Common myeloid progenitor, CD34-positive (primary cell): ENCODE measurements around the gene LSP1.
A peak's percentile ranks its signal among the peaks of the same experiment; 100 is the strongest.

Experiments
- CTCF ChIA-PET: fragments of 350-600 bp; sonication (Branson Sonifier 250); formaldehyde crosslinking; loops from one replicate; lab custom pipeline; 2021; ENCODE audit warnings: antibody characterized with exemption; lab: Charles Lee
- POLR2A ChIA-PET: fragments of 350-600 bp; sonication (Branson Sonifier 250); formaldehyde crosslinking; loops from one replicate; lab custom pipeline; 2021; ENCODE audit warnings: antibody characterized with exemption; lab: Charles Lee
- DNase-seq, 3 donors: peaks; one replicate each; pipeline versions ENCODE4 v3.0.0 to v3.0.0-alpha.2; 2013
- H3K27ac ChIP-seq, 2 experiments: 1 replicate in 1 of 2; 2 replicates in 1 of 2; pipeline ENCODE4 v1.7.0; 2013; ENCODE audit warnings: inconsistent platforms in 2 of 2, low read length in 2 of 2, mild to moderate bottlenecking in 2 of 2, low read depth in 1 of 2, moderate library complexity in 1 of 2; ENCODE audit not compliant: severe bottlenecking in 2 of 2, insufficient read depth in 1 of 2, poor library complexity in 1 of 2
- H3K27me3 ChIP-seq, 5 experiments: replicated peaks in 2 of 5; 1 replicate in 3 of 5; 2 replicates in 2 of 5; pipeline versions ENCODE4 v1.6.1 to v1.7.0; 2013; ENCODE audit warnings: low read length in 4 of 5, mild to moderate bottlenecking in 2 of 5, moderate library complexity in 2 of 5, inconsistent platforms in 1 of 5; ENCODE audit not compliant: insufficient read depth in 5 of 5, control insufficient read depth in 4 of 5
- H3K36me3 ChIP-seq, 4 experiments: 1 replicate in 2 of 4; 2 replicates in 2 of 4; pipeline versions ENCODE4 v1.6.1 to v1.7.0; 2013; ENCODE audit warnings: low read length in 3 of 4, control low read depth in 1 of 4, mild to moderate bottlenecking in 1 of 4; ENCODE audit not compliant: control insufficient read depth in 4 of 4, insufficient read depth in 4 of 4
- H3K4me1 ChIP-seq, 4 experiments: 1 replicate in 3 of 4; 2 replicates in 1 of 4; pipeline versions ENCODE4 v1.6.1 to v1.7.1; 2013; ENCODE audit warnings: low read length in 3 of 4, mild to moderate bottlenecking in 3 of 4, control low read depth in 1 of 4, inconsistent platforms in 1 of 4, moderate library complexity in 1 of 4; ENCODE audit not compliant: control insufficient read depth in 4 of 4, insufficient read depth in 4 of 4; ENCODE audit errors: control extremely low read depth in 1 of 4
- H3K4me3 ChIP-seq, 7 experiments: 1 replicate in 4 of 7; 2 replicates in 3 of 7; pipeline versions ENCODE4 v1.5.1 to v1.7.0; 2013; ENCODE audit warnings: mild to moderate bottlenecking in 7 of 7, low read length in 6 of 7, moderate library complexity in 6 of 7, inconsistent platforms in 2 of 7, low read depth in 2 of 7, control low read depth in 1 of 7; ENCODE audit not compliant: insufficient read depth in 4 of 7, control insufficient read depth in 1 of 7; ENCODE audit errors: extremely low read depth in 1 of 7
- H3K9me3 ChIP-seq, 5 experiments: 1 replicate in 4 of 5; 2 replicates in 1 of 5; pipeline versions ENCODE4 v1.6.1 to v1.7.1; 2013; ENCODE audit warnings: low read length in 4 of 5, mild to moderate bottlenecking in 2 of 5, inconsistent platforms in 1 of 5, low read depth in 1 of 5, moderate library complexity in 1 of 5; ENCODE audit not compliant: control insufficient read depth in 4 of 5, insufficient read depth in 2 of 5; ENCODE audit errors: control extremely low read depth in 1 of 5
- WGBS: methylation state at CpG from one replicate; pipeline ENCODE4 v1.1.5; 2013; ENCODE audit not compliant: insufficient coverage; 5-methylcytosine and 5-hydroxymethylcytosine counted together

The LSP1 gene

DNA sequence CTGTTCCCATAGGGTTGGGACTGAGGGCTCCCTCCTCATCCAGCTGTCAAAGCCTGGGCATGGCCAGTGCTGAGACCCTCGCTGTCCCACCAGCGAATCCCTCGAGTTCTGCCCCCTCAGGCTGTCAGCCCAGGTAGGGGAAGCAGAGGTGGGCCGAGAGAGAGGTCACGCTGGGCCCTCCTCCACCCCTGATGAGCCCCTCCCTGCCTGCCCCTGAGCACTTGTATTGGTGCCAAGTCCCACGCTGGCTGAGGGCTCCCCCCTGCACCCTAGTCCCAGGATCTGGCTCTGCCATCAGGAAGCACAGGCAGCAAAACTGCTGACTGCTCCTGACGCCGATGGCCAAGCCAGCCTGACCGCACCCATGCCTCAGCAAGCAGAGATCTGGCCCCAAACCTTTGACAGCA, 35.5 kb downstream of the LSP1 start:
- Histone ChIP-seq H3K4me1 (peaks cover 0 to 62% (median 58%) of the 10 kb centered on the region in 4 experiments), H3K27me3 (no peaks in the 10 kb centered on the region), H3K4me3 (peak overlapping the region in 5 of 7 experiments; percentile 4 to 87 (median 71)), H3K27ac (peak overlapping the region; percentile 7 to 79), H3K36me3 (peaks cover 11 to 36% (median 24%) of the 10 kb centered on the region in 4 experiments), H3K9me3 (peaks cover 0 to 2% (median 0%) of the 10 kb centered on the region in 5 experiments)
- 25% methylated on average over 9 of the region's 9 CpGs for WGBS
- CTCF ChIA-PET, result interaction anchor here (0.8 to 5.5 kb wide), 10 partner anchors 9 to 195 kb away, joined by 3 to 53 read pairs (median 5); partner anchors contain the start of genes MRPL23 and TNNT3
- POLR2A ChIA-PET, result interaction anchor here (1.0 to 1.6 kb wide), 3 partner anchors 9 to 60 kb away, joined by 3 to 7 read pairs (median 3); partner anchors contain the start of gene MRPL23
- DNase-seq, result peak in 2 of 3 donors; percentile 32 to 49

DNA sequence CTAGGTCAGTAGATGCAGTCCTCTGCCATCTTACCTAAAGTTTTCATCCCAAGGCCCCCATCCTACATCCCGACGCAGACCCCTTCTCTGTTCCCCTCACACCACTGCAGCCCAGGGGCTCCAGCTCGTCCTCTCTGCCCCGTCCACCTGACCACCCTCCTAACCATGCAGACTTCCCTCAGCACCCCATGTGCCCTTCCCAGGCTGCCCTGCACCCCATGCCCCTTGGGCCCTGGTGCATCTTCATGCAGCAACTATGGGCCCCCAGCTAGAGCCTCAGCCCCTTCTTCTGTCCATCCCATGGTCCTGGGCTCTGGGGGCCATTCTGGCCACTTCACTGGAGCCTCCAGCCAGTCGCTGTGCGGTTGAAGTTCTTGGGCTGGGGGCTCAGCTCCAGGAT, 35.9 kb downstream of the LSP1 start:
- no peaks in the 10 kb centered on the region for H3K27me3 ChIP-seq
- peak overlapping the region; percentile 7 to 79 for H3K27ac ChIP-seq
- POLR2A ChIA-PET, result interaction anchor here (1.0 to 1.6 kb wide), 3 partner anchors 8 to 60 kb away, joined by 3 to 7 read pairs (median 3); partner anchors contain the start of gene MRPL23
- H3K9me3 ChIP-seq, result peaks cover 0 to 2% (median 0%) of the 10 kb centered on the region in 5 experiments
- peaks cover 0 to 66% (median 55%) of the 10 kb centered on the region in 4 experiments for H3K4me1 ChIP-seq
- peaks cover 11 to 32% (median 19%) of the 10 kb centered on the region in 4 experiments for H3K36me3 ChIP-seq
- DNase-seq, result no peak
- 16% methylated on average over 6 of the region's 6 CpGs for WGBS
- peak overlapping the region in 5 of 7 experiments; percentile 33 to 87 (median 71) for H3K4me3 ChIP-seq
- CTCF ChIA-PET, result interaction anchor here (0.6 to 5.5 kb wide), 11 partner anchors 9 to 195 kb away, joined by 3 to 53 read pairs (median 4); partner anchors contain the start of genes MRPL23 and TNNT3

DNA sequence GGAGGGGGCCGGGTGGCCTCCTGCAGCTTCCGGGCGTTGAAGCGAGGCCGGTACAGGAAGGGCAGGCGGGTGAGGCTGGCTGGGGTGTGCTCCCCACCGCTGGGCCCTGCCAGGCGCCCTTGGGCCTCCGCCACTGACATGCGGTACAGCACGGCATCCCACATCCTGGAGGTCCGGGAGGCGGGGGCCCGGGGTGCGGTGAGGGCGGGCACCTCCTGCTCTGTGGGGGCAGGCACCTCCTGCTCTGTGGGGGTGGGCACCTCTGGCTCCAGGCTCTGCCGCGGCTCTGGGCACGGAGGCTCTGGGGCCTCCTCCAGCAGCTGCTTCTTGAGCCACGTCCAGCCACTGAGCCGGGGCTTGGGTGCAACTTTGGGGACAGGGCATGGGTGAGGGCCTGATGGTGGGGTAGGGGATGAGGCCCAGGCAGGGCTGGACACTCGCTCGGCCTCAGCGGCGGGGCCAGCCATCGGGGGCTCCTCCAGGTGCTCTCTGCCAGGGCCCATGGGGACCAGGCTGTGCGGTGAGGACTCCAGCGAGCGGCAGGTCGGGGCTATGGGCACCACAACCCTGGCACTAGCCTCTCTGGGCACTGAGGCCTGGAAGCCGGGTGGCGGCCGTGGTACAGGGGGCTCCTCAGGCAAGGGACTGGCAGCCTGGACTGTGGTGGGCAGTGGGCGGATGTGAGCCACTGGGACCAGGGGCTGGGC, 36.5 kb downstream of the LSP1 start:
- WGBS, result 2% methylated on average over 24 of the region's 34 CpGs
- ChIA-PET CTCF (interaction anchor here (0.6 to 5.5 kb wide), 10 partner anchors 13 to 196 kb away, joined by 3 to 53 read pairs (median 6); partner anchors contain the start of genes MRPL23 and TNNT3), POLR2A (interaction anchor here (0.6 to 1.6 kb wide), 4 partner anchors 8 to 59 kb away, joined by 3 to 7 read pairs (median 4); partner anchors contain the start of gene MRPL23)
- peaks cover 0 to 2% (median 0%) of the 10 kb centered on the region in 5 experiments for H3K9me3 ChIP-seq
- H3K27ac ChIP-seq, result peak overlapping the region; percentile 33 to 79
- peak; percentile 66 to 90 (median 83) for DNase-seq
- H3K4me1 ChIP-seq, result peaks cover 0 to 69% (median 55%) of the 10 kb centered on the region in 4 experiments
- H3K36me3 ChIP-seq, result peaks cover 6 to 26% (median 18%) of the 10 kb centered on the region in 4 experiments
- peak overlapping the region; percentile 50 to 87 (median 71) for H3K4me3 ChIP-seq
- H3K27me3 ChIP-seq, result no peaks in the 10 kb centered on the region

DNA sequence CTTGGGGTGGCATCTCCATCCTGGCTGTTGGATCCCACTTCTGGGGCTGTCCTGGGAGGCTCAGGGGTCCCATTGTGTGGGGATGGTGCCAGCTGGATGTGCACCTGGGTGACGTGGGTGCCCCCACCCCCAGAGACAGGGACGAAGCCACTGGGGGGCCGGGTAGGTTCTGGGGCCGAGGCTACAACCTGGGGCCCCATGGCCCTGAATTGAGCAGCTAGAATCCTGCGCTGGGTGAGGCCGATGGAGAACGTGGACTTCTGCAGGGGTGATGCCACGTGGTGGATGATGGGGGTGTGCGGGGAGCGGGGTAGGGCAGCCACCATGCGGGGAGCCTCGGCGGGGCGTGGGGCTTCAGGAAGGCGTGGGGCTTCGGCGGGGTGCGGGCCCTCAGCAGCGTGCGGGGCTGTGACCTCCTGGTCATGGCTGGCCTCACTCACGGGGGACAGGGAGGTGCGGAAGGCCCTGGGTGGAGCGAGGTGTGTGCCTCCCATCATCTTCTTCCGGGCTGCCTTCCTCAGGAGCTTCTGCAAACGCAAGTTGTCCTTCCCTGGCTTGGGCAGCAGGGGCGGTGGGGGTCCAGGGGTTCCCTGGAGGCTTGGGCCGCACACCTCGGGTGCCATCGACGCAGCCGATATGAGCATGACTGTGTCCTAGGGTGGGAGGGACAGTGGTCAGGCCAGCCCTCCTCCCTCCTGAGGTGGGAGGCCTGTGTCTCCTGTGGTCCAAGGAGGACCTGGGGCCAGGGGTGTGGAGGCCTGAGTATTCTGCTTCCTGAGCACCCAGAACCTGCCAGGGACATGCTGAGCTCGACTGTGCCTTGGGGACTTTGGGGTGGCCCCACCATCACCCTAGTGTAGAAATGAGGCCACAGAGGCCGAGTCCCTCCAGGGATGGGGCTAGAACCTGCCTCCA, 37.3 kb downstream of the LSP1 start:
- H3K4me1 ChIP-seq, result peaks cover under 1 to 70% (median 55%) of the 10 kb centered on the region in 4 experiments

DNA sequence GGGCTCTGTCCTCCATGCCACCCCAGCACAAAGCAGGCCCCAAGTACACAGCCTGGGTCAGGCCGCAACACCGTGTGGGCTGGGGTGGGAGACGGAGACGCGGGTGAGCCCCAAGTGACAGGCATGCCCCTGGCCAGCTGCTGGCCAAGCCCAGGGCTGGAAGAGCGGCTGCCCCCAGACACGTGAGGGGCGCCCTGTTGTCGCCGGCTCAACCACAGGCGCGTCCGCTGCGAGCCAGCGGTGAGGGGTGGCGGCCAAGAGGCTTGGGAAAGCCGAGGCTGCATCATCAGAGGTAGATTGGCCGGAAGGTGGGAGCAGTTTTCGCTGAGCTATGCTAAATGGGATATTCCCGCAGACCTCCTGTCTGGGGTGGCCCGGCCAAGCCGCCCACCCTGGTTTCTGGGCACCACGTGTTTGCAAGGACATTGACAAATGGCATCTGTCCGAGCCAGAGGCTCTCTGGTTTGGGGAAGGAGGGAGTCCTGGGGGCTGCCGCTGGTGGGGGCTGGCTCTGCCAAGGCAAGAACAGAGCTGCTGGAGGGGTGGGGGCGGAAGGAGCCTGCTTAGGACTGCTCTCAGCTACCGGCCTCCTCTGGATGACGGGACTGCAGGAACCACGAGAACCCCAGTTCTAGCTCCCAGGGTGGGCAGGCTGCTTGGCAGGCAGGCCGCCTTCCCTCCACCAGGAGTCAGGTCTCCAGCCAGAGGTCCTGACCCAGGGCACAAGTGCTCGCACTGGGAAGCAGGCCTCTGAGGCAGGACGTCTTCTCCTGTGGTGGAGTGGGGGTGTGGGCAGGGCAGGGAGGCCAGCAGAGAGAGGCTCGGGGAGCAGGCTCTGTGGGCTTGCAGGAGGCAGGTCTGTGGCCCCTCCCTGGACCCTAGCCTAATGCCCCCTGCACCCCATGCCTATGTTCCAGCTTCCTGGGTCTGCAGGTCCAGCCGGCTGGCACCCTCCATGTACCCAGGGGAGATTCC, 38.3 kb downstream of the LSP1 start:
- H3K27me3 ChIP-seq, result no peaks in the 10 kb centered on the region
- WGBS, result 3% methylated on average over 28 of the region's 34 CpGs
- POLR2A ChIA-PET, result interaction anchor here (0.5 to 2.3 kb wide), 6 partner anchors 26 to 58 kb away, joined by 3 to 7 read pairs (median 4); no protein-coding TSS in a partner anchor
- DNase-seq, result peak in 2 of 3 donors; percentile 35 to 57
- peaks cover 0 to 8% (median 3%) of the 10 kb centered on the region in 4 experiments for H3K36me3 ChIP-seq
- peaks cover 6 to 78% (median 61%) of the 10 kb centered on the region in 4 experiments for H3K4me1 ChIP-seq
- peak overlapping the region; percentile 43 to 87 (median 71) for H3K4me3 ChIP-seq
- CTCF ChIA-PET, result interaction anchor here (0.7 to 5.5 kb wide), 19 partner anchors 8 to 111 kb away, joined by 3 to 53 read pairs (median 4); partner anchors contain the start of genes MRPL23 and TNNT3
- peak overlapping the region; percentile 64 to 79 for H3K27ac ChIP-seq
- H3K9me3 ChIP-seq, result no peaks in the 10 kb centered on the region

More for the DNA sequence above, 37.3 kb downstream of the LSP1 start:
- POLR2A ChIA-PET, result interaction anchor here (0.5 to 2.3 kb wide), 9 partner anchors 21 to 59 kb away, joined by 3 to 7 read pairs (median 5); partner anchors contain the start of gene MRPL23
- H3K36me3 ChIP-seq, result peaks cover 0 to 18% (median 12%) of the 10 kb centered on the region in 4 experiments
- 5% methylated on average over 26 of the region's 33 CpGs for WGBS
- CTCF ChIA-PET, result interaction anchor here (0.8 to 5.5 kb wide), 18 partner anchors 7 to 196 kb away, joined by 3 to 53 read pairs (median 4); partner anchors contain the start of genes MRPL23 and TNNT3
- no peaks in the 10 kb centered on the region for H3K9me3 ChIP-seq
- H3K4me3 ChIP-seq, result peak overlapping the region; percentile 50 to 87 (median 71)
- H3K27me3 ChIP-seq, result no peaks in the 10 kb centered on the region
- H3K27ac ChIP-seq, result peak overlapping the region; percentile 64 to 79
- peak in 2 of 3 donors; percentile 58 to 67 for DNase-seq
